ENCODE measurements around the gene ATG4B.

The ATG4B gene

GRCh38 chr2:241668839-241669238, 31.3 kb downstream of the ATG4B start:
- in situ Hi-C loops (cut with HindIII; ENCODE audit: low pct_unique_long_range_greater_than_20kb, low sequenced_read_pairs): no loop called here
- no peak for DNase-seq (ENCODE audit: low read depth in 1 of 2, low spot score in 1 of 2)
- TF ChIP-seq JUND (IDR thresholded peaks at IDR 0.05; ENCODE audit: low read depth): no peak

GRCh38 chr2:241670333-241671110, 33.0 kb downstream of the ATG4B start:
- in situ Hi-C loops (cut with HindIII; ENCODE audit: low pct_unique_long_range_greater_than_20kb, low sequenced_read_pairs): no loop called here
- no peak for DNase-seq (ENCODE audit: low read depth in 1 of 2, low spot score in 1 of 2)

DNA sequence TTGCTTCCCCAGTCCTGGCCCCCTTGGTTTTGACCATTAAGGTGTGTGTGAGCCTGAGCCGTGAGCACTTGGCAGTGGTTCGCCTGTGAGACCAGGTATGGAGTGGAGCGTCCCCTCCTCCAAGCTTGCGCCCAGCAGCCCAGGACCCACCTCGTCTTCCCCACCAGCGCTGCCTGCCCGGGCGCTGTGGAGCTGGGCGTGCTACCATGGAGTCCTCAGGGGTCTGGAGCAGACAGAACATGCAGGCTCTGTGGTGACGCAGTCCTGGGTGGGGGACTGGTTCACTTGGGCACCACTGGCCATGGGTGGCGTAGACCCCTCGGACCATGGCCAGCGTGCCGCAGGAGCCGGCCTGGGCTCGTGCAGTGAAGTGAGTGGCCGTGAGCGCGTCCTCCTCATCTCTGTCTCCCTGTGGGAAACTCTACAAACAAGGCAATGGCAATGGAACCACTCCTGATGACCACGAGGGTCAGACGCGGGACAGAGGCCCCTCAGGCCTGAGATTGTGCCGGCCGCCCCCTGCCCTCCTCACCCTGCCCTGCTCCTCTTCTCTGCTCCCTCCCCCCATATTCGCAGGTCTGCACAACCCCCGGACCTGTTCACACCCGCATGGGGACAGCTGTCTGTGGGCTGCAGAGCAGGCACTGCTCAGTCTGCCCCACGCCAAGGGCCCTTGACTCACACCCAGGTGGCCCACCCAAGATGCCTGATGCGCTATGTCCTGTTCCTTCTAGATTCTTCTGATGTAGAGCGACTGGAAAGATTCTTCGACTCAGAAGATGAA, 34.2 kb downstream of the ATG4B start:
- TF ChIP-seq JUND (IDR thresholded peaks at IDR 0.05; ENCODE audit: low read depth): no peak
- in situ Hi-C loops (cut with HindIII; ENCODE audit: low pct_unique_long_range_greater_than_20kb, low sequenced_read_pairs): no loop called here
- DNase-seq (ENCODE audit: low read depth in 1 of 2, low spot score in 1 of 2): no peak

More at GRCh38 chr2:241670333-241671110, 33.0 kb downstream of the ATG4B start:
- no peak for TF ChIP-seq JUND (IDR thresholded peaks at IDR 0.05; ENCODE audit: low read depth)

DNA sequence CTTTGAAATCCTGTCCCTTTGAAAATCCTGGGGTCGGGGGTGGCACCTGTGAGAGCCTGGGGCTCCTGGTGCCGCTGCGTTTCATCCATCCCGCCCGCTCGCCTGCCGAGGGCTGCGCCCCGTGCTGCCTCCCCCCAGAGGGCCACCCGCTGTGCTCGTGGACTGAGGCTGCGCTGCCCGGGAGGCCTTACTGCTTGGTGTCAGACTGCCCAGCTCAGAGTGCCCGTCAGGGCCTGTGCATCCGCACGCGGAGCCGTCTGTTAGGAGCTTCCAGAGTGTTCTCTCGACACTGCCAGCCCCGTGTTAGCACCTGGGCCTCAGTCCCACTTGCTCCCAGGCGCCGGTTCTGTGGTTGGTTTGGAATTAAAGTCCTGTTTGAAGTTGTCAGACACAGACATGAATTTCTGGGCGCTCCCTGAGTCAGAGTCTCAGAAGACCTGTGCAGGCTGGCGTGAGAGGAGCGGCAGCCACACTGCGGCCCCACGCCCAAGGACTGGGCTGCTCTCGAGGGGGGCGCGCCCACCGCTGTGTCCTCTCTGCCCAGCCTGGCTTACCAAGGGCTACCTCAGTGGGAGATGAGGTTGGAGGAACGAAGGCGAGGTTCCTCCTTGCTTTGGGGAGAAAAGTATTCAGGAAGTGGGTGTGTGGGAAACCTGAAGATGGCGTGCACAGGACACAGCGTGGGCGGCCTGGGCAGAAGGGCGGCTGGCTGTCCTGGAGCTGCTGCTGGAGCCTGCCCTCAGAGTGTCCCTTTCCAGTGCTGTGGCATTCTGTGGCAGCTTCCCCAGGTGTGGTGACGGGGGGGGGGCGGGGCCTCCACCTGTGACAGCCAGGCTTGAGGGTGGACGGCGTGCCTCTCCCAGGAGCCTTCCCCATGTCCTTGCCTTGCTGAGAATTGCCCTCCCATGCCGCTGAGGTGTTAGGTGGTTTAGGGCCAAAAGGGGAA, 35.0 kb downstream of the ATG4B start:
- DNase-seq (ENCODE audit: low read depth in 1 of 2, low spot score in 1 of 2): no peak
- no peak for TF ChIP-seq JUND (IDR thresholded peaks at IDR 0.05; ENCODE audit: low read depth)
- in situ Hi-C loops (cut with HindIII; ENCODE audit: low pct_unique_long_range_greater_than_20kb, low sequenced_read_pairs): no loop called here

DNA sequence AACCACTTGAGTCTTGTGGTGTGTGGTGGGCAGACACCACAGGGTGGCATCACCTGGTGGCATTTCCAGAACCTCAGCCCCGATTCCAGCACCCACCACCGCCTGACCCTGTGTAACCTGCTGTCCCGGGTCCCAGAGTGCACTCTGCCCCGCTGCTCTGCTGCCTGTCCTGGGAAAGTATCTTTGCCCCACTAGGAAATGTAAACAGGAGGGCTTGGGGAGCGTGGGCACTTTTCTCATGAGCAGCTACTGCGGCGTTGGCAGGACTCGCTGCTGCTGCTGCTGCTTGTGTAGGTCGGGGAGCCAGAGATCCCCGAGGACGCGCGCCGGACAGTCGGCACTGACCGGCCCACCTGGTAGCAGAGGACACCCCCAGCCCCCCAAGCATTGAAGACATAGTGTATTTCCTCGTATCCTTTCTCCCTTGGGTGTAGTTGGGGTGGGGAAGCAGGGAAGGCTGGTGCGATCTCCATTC, 35.7 kb downstream of the ATG4B start:
- in situ Hi-C loops (cut with HindIII; ENCODE audit: low pct_unique_long_range_greater_than_20kb, low sequenced_read_pairs): no loop called here
- DNase-seq (ENCODE audit: low read depth in 1 of 2, low spot score in 1 of 2): no peak
- TF ChIP-seq JUND (IDR thresholded peaks at IDR 0.05; ENCODE audit: low read depth): no peak

- TF ChIP-seq JUND (IDR thresholded peaks at IDR 0.05; ENCODE audit: low read depth): no peak
- in situ Hi-C loops (cut with HindIII; ENCODE audit: low pct_unique_long_range_greater_than_20kb, low sequenced_read_pairs): no loop called here
- no peak for DNase-seq (ENCODE audit: low read depth in 1 of 2, low spot score in 1 of 2)
These were observed 36.6 kb downstream of the ATG4B start for GRCh38 chr2:241673797-241674725.

DNA sequence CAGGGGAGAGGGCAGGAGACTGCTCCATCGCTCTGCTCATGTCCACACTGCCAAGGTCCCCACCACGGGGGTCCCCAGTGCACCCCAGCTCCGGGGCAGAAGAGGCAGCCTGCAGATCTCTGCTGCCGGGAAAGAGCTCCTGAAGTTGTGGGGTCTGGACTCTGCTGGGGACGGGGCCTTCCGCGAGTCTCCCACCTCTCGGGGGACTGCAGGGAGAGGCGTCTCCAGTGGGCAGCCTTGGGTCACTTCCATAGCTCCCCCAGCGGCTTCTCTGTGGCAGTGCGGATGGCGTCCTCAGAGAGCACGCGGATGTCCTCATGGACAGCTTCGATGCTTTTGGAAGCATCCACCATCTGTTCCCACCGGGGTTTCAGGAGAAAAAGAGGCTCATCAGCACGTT, 38.4 kb downstream of the ATG4B start:
- no peak for DNase-seq (ENCODE audit: low read depth in 1 of 2, low spot score in 1 of 2)
- in situ Hi-C loops (cut with HindIII; ENCODE audit: low pct_unique_long_range_greater_than_20kb, low sequenced_read_pairs): no loop called here
- TF ChIP-seq JUND (IDR thresholded peaks at IDR 0.05; ENCODE audit: low read depth): no peak

GRCh38 chr2:241676665-241677064, 39.2 kb downstream of the ATG4B start:
- DNase-seq (ENCODE audit: low read depth in 1 of 2, low spot score in 1 of 2): no peak
- in situ Hi-C loops (cut with HindIII; ENCODE audit: low pct_unique_long_range_greater_than_20kb, low sequenced_read_pairs): no loop called here

DNA sequence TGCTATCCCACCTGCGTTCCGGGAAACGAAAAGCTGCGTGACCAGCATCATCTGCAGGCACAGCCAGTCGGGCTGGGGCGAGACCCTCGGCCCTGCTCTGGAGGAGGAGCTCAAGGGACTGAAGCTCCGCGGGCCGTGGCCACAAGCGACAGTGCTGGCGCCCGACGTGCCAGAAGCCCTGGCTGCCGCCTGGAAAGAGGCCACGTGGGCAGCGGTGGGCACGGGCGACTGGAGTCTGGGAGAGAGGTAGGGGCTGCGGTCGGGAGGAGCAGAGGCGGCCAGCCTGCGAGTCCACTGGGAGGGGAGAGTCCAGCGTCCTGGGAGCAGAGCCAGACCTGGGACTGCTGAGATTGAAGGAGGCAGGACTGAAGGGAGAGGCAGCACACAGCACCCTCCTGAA, 39.9 kb downstream of the ATG4B start:
- TF ChIP-seq JUND (IDR thresholded peaks at IDR 0.05; ENCODE audit: low read depth): no peak
- in situ Hi-C loops (cut with HindIII; ENCODE audit: low pct_unique_long_range_greater_than_20kb, low sequenced_read_pairs): no loop called here
- DNase-seq (ENCODE audit: low read depth in 1 of 2, low spot score in 1 of 2): no peak

More at GRCh38 chr2:241676665-241677064, 39.2 kb downstream of the ATG4B start:
- TF ChIP-seq JUND (IDR thresholded peaks at IDR 0.05; ENCODE audit: low read depth): no peak

- DNase-seq (ENCODE audit: low read depth in 1 of 2, low spot score in 1 of 2): no peak
- in situ Hi-C loops (cut with HindIII; ENCODE audit: low pct_unique_long_range_greater_than_20kb, low sequenced_read_pairs): no loop called here
These were observed 40.8 kb downstream of the ATG4B start for GRCh38 chr2:241678307-241678706.

GRCh38 chr2:241678784-241679540, 41.5 kb downstream of the ATG4B start:
- TF ChIP-seq JUND (IDR thresholded peaks at IDR 0.05; ENCODE audit: low read depth): no peak
- in situ Hi-C loops (cut with HindIII; ENCODE audit: low pct_unique_long_range_greater_than_20kb, low sequenced_read_pairs): no loop called here
- DNase-seq (ENCODE audit: low read depth in 1 of 2, low spot score in 1 of 2): no peak

More at GRCh38 chr2:241678307-241678706, 40.8 kb downstream of the ATG4B start:
- no peak for TF ChIP-seq JUND (IDR thresholded peaks at IDR 0.05; ENCODE audit: low read depth)
